PC-3 (cell line): ENCODE results near the gene CMTM2. TPM values are rescaled to one million over a fixed set of nuclear protein-coding genes. Genes with fewer than 3 reads are reported as not detected.

Source experiments
- ATAC-seq: fragments of 200-7000 bp; cut with Tn5 transposase; 2 replicates; pipeline ENCODE4 v1.9.1; 2020; ENCODE audit warnings: mild to moderate bottlenecking, moderate library complexity
- BruUV-seq: library from RNA; stranded (reverse); fragments of 400-500 nt; replicated peaks from 2 replicates; lab custom pipeline; 2021; lab: Mats Ljungman, UMichigan
- CTCF ChIA-PET: fragments of 300-600 bp; sonication (Branson Sonifier 250); formaldehyde crosslinking; loops from one replicate; lab custom pipeline; 2022; ENCODE audit warnings: antibody characterized with exemption; lab: Charles Lee
- POLR2A ChIA-PET: fragments of 300-600 bp; sonication (Branson Sonifier 250); formaldehyde crosslinking; loops from one replicate; lab custom pipeline; 2022; ENCODE audit warnings: antibody characterized with exemption; ENCODE audit not compliant: unreplicated experiment; lab: Charles Lee
- DNase-seq: peaks from one replicate; pipeline ENCODE4 v3.0.0-alpha.2; 2015
- H2AFZ ChIP-seq: fragments of 300-600 bp; sonication (generic); 2 replicates; pipeline ENCODE4 v1.6.0; 2016; ENCODE audit warnings: antibody characterized with exemption, low read length
- H3F3A ChIP-seq: fragments of 300-600 bp; sonication (generic); one replicate; pipeline ENCODE4 v1.6.0; 2017; ENCODE audit warnings: antibody characterized with exemption, low read length, control low read depth, mild to moderate bottlenecking; ENCODE audit not compliant: unreplicated experiment
- H3K27ac ChIP-seq: fragments of 300-600 bp; sonication (generic); 2 replicates; pipeline ENCODE4 v1.5.1; 2016; ENCODE audit warnings: mild to moderate bottlenecking, low read length
- H3K27me3 ChIP-seq: fragments of 300-600 bp; sonication (generic); 2 replicates; pipeline ENCODE4 v1.6.1; 2016; ENCODE audit warnings: low read length, mixed read lengths
- H3K36me3 ChIP-seq: fragments of 300-600 bp; sonication (generic); 2 replicates; pipeline ENCODE4 v1.6.1; 2016; ENCODE audit warnings: low read depth, mixed run types, low read length, mixed read lengths
- H3K4me1 ChIP-seq: fragments of 300-600 bp; sonication (generic); 2 replicates; pipeline ENCODE4 v1.5.1; 2016; ENCODE audit warnings: low read length; ENCODE audit not compliant: insufficient read depth
- H3K4me2 ChIP-seq: fragments of 300-600 bp; sonication (generic); 2 replicates; pipeline ENCODE4 v1.6.0; 2016; ENCODE audit warnings: low read length
- H3K4me3 ChIP-seq: fragments of 300-600 bp; sonication (generic); 2 replicates; pipeline ENCODE4 v1.5.1; 2016; ENCODE audit warnings: mild to moderate bottlenecking, low read length, mixed read lengths
- H3K79me2 ChIP-seq: fragments of 300-600 bp; sonication (generic); 2 replicates; pipeline ENCODE4 v1.6.1; 2017; ENCODE audit warnings: low read length, mixed read lengths
- H3K9ac ChIP-seq: fragments of 300-600 bp; sonication (generic); 2 replicates; pipeline ENCODE4 v1.6.0; 2016; ENCODE audit warnings: mild to moderate bottlenecking, low read length
- H3K9me2 ChIP-seq: fragments of 300-600 bp; sonication (generic); replicated peaks from 2 replicates; pipeline ENCODE4 v1.6.1; 2016; ENCODE audit warnings: mixed run types, low read length, mixed read lengths
- H3K9me3 ChIP-seq: fragments of 300-600 bp; sonication (generic); 2 replicates; pipeline ENCODE4 v1.6.1; 2016; ENCODE audit warnings: low read length, mixed read lengths
- H4K20me1 ChIP-seq: fragments of 300-600 bp; sonication (generic); 2 replicates; pipeline ENCODE4 v1.6.1; 2016; ENCODE audit warnings: low read length, mixed read lengths
- EZH2 ChIP-seq: fragments of 300-600 bp; sonication (generic); IDR thresholded peaks from one replicate; pipeline ENCODE4 v1.6.1; 2017; ENCODE audit warnings: antibody characterized with exemption, mild to moderate bottlenecking, low read length; ENCODE audit not compliant: unreplicated experiment
- EZH2phosphoT487 ChIP-seq: fragments of 300-600 bp; sonication (generic); IDR thresholded peaks from 2 replicates; pipeline ENCODE4 v1.6.1; 2018; ENCODE audit warnings: mild to moderate bottlenecking, antibody characterized with exemption, low read length, borderline replicate concordance
- intact Hi-C: fragments of 100-400 bp; cut with micrococcal nuclease; formaldehyde crosslinking; loops from 2 replicates; pipeline ENCODE4 v1.9.0; 2023
- total RNA-seq: library from RNA; depleted of rRNA; stranded (reverse); fragments of >200 nt; gene quantifications from 2 replicates; pipeline ENCODE4 v1.2.3, GENCODE V29; 2014
- TF ChIP-seq, protein P1 (sequence below): fragments of 300-600 bp; sonication (generic); conservative IDR thresholded peaks from 2 replicates; pipeline ENCODE4 v1.5.1; 2017; ENCODE audit warnings: antibody characterized with exemption, low read depth, mild to moderate bottlenecking, low read length

The CMTM2 gene
- total RNA-seq, 1 experiment from 2014 or later = not detected

GRCh38 chr16:66620429-66620795, 41.1 kb downstream of the CMTM2 start:
- CTCF ChIA-PET = interaction anchor here (0.5 kb wide), 1 partner anchor 12 kb away, joined by 3 read pairs; no protein-coding TSS in a partner anchor
- intact Hi-C loops = no loop called here

GRCh38 chr16:66621973-66622372, 42.7 kb downstream of the CMTM2 start:
- intact Hi-C loops = no loop called here
- Histone ChIP-seq H4K20me1 (no peaks in the 10 kb centered on the region), H3K4me2 (no peak overlapping the region), H3K36me3 (no peaks in the 10 kb centered on the region), H3K27me3 (no peaks in the 10 kb centered on the region), H3F3A (no peaks in the 10 kb centered on the region), H3K4me1 (peaks cover 26% of the 10 kb centered on the region), H3K9ac (no peak overlapping the region), H3K27ac (no peak overlapping the region), H2AFZ (no peak overlapping the region), H3K4me3 (no peak overlapping the region), H3K9me2 (no peaks in the 10 kb centered on the region), H3K9me3 (no peaks in the 10 kb centered on the region), H3K79me2 (no peaks in the 10 kb centered on the region)
- CTCF ChIA-PET = no interaction called here
- DNase-seq = no peak
- TF ChIP-seq, protein P1, sequence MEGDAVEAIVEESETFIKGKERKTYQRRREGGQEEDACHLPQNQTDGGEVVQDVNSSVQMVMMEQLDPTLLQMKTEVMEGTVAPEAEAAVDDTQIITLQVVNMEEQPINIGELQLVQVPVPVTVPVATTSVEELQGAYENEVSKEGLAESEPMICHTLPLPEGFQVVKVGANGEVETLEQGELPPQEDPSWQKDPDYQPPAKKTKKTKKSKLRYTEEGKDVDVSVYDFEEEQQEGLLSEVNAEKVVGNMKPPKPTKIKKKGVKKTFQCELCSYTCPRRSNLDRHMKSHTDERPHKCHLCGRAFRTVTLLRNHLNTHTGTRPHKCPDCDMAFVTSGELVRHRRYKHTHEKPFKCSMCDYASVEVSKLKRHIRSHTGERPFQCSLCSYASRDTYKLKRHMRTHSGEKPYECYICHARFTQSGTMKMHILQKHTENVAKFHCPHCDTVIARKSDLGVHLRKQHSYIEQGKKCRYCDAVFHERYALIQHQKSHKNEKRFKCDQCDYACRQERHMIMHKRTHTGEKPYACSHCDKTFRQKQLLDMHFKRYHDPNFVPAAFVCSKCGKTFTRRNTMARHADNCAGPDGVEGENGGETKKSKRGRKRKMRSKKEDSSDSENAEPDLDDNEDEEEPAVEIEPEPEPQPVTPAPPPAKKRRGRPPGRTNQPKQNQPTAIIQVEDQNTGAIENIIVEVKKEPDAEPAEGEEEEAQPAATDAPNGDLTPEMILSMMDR = no peak
- TF ChIP-seq EZH2phosphoT487 (no peak), EZH2 (no peak)
- POLR2A ChIA-PET = no interaction called here
- BruUV-seq = no TSS peak
- no peak for ATAC-seq

More at GRCh38 chr16:66620429-66620795, 41.1 kb downstream of the CMTM2 start:
- Histone ChIP-seq H3K27me3 (no peaks in the 10 kb centered on the region), H3K9me3 (no peaks in the 10 kb centered on the region), H3K4me1 (peaks cover 26% of the 10 kb centered on the region), H3K36me3 (no peaks in the 10 kb centered on the region), H3K9me2 (no peaks in the 10 kb centered on the region), H3K4me3 (no peak overlapping the region), H3K4me2 (no peak overlapping the region), H3K27ac (no peak overlapping the region), H4K20me1 (no peaks in the 10 kb centered on the region), H3K79me2 (no peaks in the 10 kb centered on the region), H2AFZ (no peak overlapping the region), H3K9ac (no peak overlapping the region), H3F3A (no peaks in the 10 kb centered on the region)
- ATAC-seq (no peak), DNase-seq (no peak)
- TF ChIP-seq EZH2 (no peak), EZH2phosphoT487 (no peak)
- TF ChIP-seq, protein P1 = no peak
- no TSS peak for BruUV-seq
- POLR2A ChIA-PET = no interaction called here

DNA sequence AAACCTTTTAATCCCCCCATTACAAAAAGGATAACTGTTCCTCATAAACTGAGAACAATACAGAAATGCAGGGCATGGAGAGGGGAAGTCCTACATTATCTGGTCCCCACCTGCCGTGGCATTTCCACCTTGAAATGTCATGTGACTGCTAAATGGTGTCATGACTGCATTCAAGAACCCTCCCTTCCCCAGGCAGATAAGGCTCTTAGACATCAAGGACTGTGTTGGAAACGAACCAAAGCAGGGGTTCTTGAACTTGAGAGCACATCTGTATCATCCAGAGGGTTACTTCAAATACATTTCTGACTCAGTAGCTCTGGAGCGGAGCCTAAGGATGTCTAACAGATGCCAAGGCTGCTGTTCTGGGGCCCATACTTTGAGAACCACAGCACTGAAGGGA, 43.6 kb downstream of the CMTM2 start:
- no peak overlapping the region for H2AFZ ChIP-seq
- H3K27me3 ChIP-seq = no peaks in the 10 kb centered on the region
- no peak for DNase-seq
- no peak overlapping the region for H3K27ac ChIP-seq
- intact Hi-C loops = no loop called here
- TF ChIP-seq EZH2 (no peak), EZH2phosphoT487 (no peak)
- TF ChIP-seq, protein P1 = no peak
- no peaks in the 10 kb centered on the region for H3K9me2 ChIP-seq
- no peak overlapping the region for H3K4me2 ChIP-seq
- H3K4me1 ChIP-seq = peaks cover 18% of the 10 kb centered on the region
- ATAC-seq = no peak
- no peaks in the 10 kb centered on the region for H3F3A ChIP-seq
- H3K9me3 ChIP-seq = no peaks in the 10 kb centered on the region
- BruUV-seq = no TSS peak
- ChIA-PET POLR2A (interaction anchor here (0.6 kb wide), 1 partner anchor 63 kb away, joined by 11 read pairs; no protein-coding TSS in a partner anchor), CTCF (no interaction called here)
- H3K36me3 ChIP-seq = no peaks in the 10 kb centered on the region
- H4K20me1 ChIP-seq = no peaks in the 10 kb centered on the region
- no peaks in the 10 kb centered on the region for H3K79me2 ChIP-seq
- no peak overlapping the region for H3K4me3 ChIP-seq
- H3K9ac ChIP-seq = no peak overlapping the region
